Measurements from ENCODE around the gene SLCO4A1. TPM values are rescaled to one million over a fixed set of nuclear protein-coding genes. Genes with fewer than 3 reads are reported as not detected.

Gene SLCO4A1
- polyA plus RNA-seq, 1 donor (not counting 4 experiments of a cell fraction or from before 2014, with no cell fraction given): 1.8 TPM

DNA sequence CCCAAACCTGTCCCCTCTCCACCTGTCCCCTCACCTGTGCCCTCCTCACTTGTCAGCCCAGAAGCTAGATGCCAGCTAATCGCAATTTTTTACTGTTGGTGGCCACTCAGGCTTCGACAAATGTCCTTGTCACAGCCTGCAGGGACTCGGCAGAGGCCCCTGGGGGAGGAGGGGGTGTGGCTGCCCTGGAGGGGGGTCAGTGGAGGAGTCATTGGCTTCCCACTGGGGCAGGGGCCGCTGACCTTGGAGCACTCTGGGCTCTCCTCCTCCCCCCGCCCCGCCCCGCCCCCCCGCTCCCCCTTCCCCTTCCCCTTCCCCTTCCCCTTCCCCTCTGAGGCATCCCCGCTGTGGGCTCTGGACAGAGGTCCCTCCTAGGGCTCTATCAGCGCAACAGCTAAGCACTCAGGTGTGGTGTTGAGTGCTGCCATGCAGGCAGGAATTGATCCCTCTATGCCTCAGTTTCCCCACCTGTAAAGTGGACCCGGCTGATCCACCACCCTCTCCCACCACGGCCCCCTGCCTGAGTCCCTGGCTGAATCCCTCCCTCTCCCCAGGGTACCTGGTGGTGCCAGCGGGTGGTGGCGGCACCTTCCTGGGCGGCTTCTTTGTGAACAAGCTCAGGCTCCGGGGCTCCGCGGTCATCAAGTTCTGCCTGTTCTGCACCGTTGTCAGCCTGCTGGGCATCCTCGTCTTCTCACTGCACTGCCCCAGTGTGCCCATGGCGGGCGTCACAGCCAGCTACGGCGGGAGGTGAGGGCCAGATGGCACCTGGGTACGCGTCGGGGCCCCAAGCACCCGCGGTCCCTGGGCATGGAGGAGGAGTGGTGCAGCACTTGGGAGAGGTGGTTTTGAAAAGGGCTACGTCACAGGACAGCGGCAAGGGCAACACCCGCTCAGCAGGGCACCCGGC is 23.8 kb downstream of the SLCO4A1 start:
- Histone ChIP-seq H3K36me3 (ENCODE audit: control insufficient read depth in 2 of 2, extremely low read depth in 1 of 2, insufficient read depth in 2 of 2, low read length in 2 of 2) (no peaks in the 10 kb centered on the region), H3K9me1 (ENCODE audit: control insufficient read depth, extremely low read depth, insufficient read depth, low read length) (no peaks in the 10 kb centered on the region), H3K9ac (ENCODE audit: control insufficient read depth, extremely low read depth, insufficient read depth, low read length) (no peak overlapping the region), H3K9me3 (ENCODE audit: control insufficient read depth, low read depth, low read length) (no peaks in the 10 kb centered on the region), H3K4me3 (ENCODE audit: control insufficient read depth in 2 of 3, extremely low read depth in 1 of 3, insufficient read depth in 2 of 3, low read depth in 1 of 3, low read length in 3 of 3) (no peak overlapping the region), H4K20me1 (ENCODE audit: control insufficient read depth, extremely low read depth, insufficient read depth, low read length) (no peaks in the 10 kb centered on the region), H3K4me1 (ENCODE audit: control insufficient read depth, extremely low read depth, insufficient read depth, low read length) (peaks cover 8% of the 10 kb centered on the region), H2AFZ (ENCODE audit: control insufficient read depth, low read length) (no peak overlapping the region), H3K27me3 (ENCODE audit: control insufficient read depth, extremely low read depth, insufficient read depth, low read length) (no peaks in the 10 kb centered on the region), H3K79me2 (ENCODE audit: control insufficient read depth, insufficient read depth, low read length) (no peaks in the 10 kb centered on the region), H3K27ac (ENCODE audit: control insufficient read depth, insufficient read depth, low read length) (no peak overlapping the region), H3K4me2 (ENCODE audit: control insufficient read depth, extremely low read depth, insufficient read depth, low read depth, low read length) (no peak overlapping the region)
- DNase-seq (ENCODE audit: low read depth, low spot score): no peak
- dilution Hi-C loops (cut with MboI; ENCODE audit: extremely low pct_ligation_motif_present, low sequenced_read_pairs): no loop called here
- no peak for FAIRE-seq
- TF ChIP-seq EZH2 (IDR thresholded peaks at IDR 0.05; ENCODE audit: low read length): no peak
- TF ChIP-seq, protein P1, sequence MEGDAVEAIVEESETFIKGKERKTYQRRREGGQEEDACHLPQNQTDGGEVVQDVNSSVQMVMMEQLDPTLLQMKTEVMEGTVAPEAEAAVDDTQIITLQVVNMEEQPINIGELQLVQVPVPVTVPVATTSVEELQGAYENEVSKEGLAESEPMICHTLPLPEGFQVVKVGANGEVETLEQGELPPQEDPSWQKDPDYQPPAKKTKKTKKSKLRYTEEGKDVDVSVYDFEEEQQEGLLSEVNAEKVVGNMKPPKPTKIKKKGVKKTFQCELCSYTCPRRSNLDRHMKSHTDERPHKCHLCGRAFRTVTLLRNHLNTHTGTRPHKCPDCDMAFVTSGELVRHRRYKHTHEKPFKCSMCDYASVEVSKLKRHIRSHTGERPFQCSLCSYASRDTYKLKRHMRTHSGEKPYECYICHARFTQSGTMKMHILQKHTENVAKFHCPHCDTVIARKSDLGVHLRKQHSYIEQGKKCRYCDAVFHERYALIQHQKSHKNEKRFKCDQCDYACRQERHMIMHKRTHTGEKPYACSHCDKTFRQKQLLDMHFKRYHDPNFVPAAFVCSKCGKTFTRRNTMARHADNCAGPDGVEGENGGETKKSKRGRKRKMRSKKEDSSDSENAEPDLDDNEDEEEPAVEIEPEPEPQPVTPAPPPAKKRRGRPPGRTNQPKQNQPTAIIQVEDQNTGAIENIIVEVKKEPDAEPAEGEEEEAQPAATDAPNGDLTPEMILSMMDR (optimal IDR thresholded peaks at IDR 0.05 in 1 of 3, IDR thresholded peaks at IDR 0.05 in 1 of 3, conservative IDR thresholded peaks at IDR 0.05 in 1 of 3; ENCODE audit: extremely low read depth in 1 of 3, insufficient read depth in 2 of 3, low read length in 3 of 3): no peak

DNA sequence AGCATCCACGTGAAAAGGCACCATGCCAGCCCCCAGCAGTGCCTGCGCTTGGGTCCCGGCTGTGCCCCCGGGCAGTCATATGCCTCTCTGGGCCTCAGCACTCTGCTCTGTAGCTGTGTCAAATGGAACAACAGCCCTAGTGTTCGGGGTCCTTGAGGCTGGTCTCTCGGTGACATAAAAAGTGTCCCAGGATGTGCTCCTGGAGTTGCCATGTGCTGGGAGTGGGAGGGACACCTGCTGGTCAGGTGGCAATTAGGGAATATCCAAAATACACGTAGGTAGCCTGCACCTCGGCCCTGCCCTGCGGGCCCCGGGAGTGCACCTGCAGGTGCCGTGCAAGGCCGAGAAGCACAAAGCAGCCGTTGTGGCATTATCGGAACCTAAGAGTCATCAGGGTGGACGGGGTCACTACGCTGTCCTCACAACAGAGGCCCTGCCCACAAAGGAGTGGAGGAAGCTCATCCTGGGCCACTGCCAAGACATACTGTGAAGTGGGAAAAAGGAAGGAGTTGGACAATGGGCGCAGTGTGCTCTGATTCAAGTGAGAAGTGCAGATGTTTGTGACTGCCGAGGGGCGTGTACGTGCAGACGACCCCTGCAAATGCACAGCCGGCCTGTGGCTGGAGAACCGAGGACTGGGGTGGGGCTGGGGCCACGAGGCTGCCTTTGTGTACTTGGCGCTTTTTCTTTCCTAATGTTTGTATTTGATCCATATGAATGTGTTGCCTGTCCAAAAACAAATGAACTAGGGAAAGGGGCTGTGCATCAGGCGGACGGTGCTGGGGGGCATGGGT is 24.6 kb downstream of the SLCO4A1 start:
- H3K27me3 ChIP-seq (ENCODE audit: control insufficient read depth, extremely low read depth, insufficient read depth, low read length): no peaks in the 10 kb centered on the region
- H3K9me1 ChIP-seq (ENCODE audit: control insufficient read depth, extremely low read depth, insufficient read depth, low read length): no peaks in the 10 kb centered on the region
- H3K4me1 ChIP-seq (ENCODE audit: control insufficient read depth, extremely low read depth, insufficient read depth, low read length): peaks cover 5% of the 10 kb centered on the region
- H3K9ac ChIP-seq (ENCODE audit: control insufficient read depth, extremely low read depth, insufficient read depth, low read length): no peak overlapping the region
- no peak overlapping the region for H3K4me2 ChIP-seq (ENCODE audit: control insufficient read depth, extremely low read depth, insufficient read depth, low read depth, low read length)
- H3K79me2 ChIP-seq (ENCODE audit: control insufficient read depth, insufficient read depth, low read length): no peaks in the 10 kb centered on the region
- H3K4me3 ChIP-seq (ENCODE audit: control insufficient read depth in 2 of 3, extremely low read depth in 1 of 3, insufficient read depth in 2 of 3, low read depth in 1 of 3, low read length in 3 of 3): no peak overlapping the region
- dilution Hi-C loops (cut with MboI; ENCODE audit: extremely low pct_ligation_motif_present, low sequenced_read_pairs): no loop called here
- no peaks in the 10 kb centered on the region for H3K9me3 ChIP-seq (ENCODE audit: control insufficient read depth, low read depth, low read length)
- no peaks in the 10 kb centered on the region for H3K36me3 ChIP-seq (ENCODE audit: control insufficient read depth in 2 of 2, extremely low read depth in 1 of 2, insufficient read depth in 2 of 2, low read length in 2 of 2)
- TF ChIP-seq, protein P1 (optimal IDR thresholded peaks at IDR 0.05 in 1 of 3, IDR thresholded peaks at IDR 0.05 in 1 of 3, conservative IDR thresholded peaks at IDR 0.05 in 1 of 3; ENCODE audit: extremely low read depth in 1 of 3, insufficient read depth in 2 of 3, low read length in 3 of 3): peak in 1 of 3 experiments; percentile 22
- TF ChIP-seq EZH2 (IDR thresholded peaks at IDR 0.05; ENCODE audit: low read length): no peak
- H3K27ac ChIP-seq (ENCODE audit: control insufficient read depth, insufficient read depth, low read length): no peak overlapping the region
- H2AFZ ChIP-seq (ENCODE audit: control insufficient read depth, low read length): no peak overlapping the region
- FAIRE-seq (no peak), DNase-seq (ENCODE audit: low read depth, low spot score) (no peak)
- no peaks in the 10 kb centered on the region for H4K20me1 ChIP-seq (ENCODE audit: control insufficient read depth, extremely low read depth, insufficient read depth, low read length)
